ENCODE measurements around the gene ADGRA3. TPM values are rescaled to one million over a fixed set of nuclear protein-coding genes. Genes with fewer than 3 reads are reported as not detected.

ADGRA3 gene
- total RNA-seq, 2 donors from 2014 or later = 51.8 to 54.9 TPM

DNA sequence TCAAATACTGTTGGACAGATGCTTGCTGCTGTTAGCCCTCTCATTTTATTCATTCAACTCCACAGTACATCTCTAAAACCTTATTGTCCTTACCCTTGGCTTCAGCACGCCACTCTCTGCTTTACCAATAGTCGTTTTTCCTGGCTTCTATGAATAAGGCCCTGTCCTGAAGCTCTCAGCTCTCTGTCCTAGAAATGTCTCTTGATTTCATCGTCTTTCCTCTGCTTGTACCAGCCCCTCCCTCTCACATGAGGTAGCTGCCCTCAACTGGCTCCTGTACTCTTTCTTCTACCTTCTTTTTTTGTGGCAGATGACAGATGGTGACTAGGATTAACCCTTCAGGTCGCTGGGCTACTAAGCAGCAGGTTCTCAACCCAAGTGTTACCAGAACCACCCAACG lies 11.4 kb downstream of the ADGRA3 start:
- Mint-ChIP-seq H3K27ac (no peak overlapping the region), H3K27me3 (ENCODE audit: insufficient read depth) (no peaks in the 10 kb centered on the region), H3K36me3 (ENCODE audit: low read depth) (no peaks in the 10 kb centered on the region), H3K4me3 (no peak overlapping the region), H3K9me3 (no peaks in the 10 kb centered on the region), H3K4me1 (peaks cover 51% of the 10 kb centered on the region)
- peaks cover 12% of the 10 kb centered on the region for H3K4me1 ChIP-seq (ENCODE audit: control insufficient read depth, insufficient read depth, low read length)
- no peaks in the 10 kb centered on the region for H3K36me3 ChIP-seq (ENCODE audit: control insufficient read depth, insufficient read depth, low read length)
- TF ChIP-seq, protein P1, sequence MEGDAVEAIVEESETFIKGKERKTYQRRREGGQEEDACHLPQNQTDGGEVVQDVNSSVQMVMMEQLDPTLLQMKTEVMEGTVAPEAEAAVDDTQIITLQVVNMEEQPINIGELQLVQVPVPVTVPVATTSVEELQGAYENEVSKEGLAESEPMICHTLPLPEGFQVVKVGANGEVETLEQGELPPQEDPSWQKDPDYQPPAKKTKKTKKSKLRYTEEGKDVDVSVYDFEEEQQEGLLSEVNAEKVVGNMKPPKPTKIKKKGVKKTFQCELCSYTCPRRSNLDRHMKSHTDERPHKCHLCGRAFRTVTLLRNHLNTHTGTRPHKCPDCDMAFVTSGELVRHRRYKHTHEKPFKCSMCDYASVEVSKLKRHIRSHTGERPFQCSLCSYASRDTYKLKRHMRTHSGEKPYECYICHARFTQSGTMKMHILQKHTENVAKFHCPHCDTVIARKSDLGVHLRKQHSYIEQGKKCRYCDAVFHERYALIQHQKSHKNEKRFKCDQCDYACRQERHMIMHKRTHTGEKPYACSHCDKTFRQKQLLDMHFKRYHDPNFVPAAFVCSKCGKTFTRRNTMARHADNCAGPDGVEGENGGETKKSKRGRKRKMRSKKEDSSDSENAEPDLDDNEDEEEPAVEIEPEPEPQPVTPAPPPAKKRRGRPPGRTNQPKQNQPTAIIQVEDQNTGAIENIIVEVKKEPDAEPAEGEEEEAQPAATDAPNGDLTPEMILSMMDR (conservative IDR thresholded peaks at IDR 0.05) = no peak
- H3K4me3 ChIP-seq (ENCODE audit: low read length) = no peak overlapping the region
- no peaks in the 10 kb centered on the region for H3K27me3 ChIP-seq (ENCODE audit: control insufficient read depth, insufficient read depth, low read length, poor library complexity, severe bottlenecking)
- WGBS, 2 experiments (ENCODE audit: insufficient coverage in 1 of 2, insufficient read length in 1 of 2) = 71 to 87% methylated on average over 3 to 5 of the region's 5 CpGs
- peak overlapping the region; percentile 36 for H3K27ac ChIP-seq (ENCODE audit: low read depth, low read length)
- H3K9ac ChIP-seq (ENCODE audit: extremely low read depth, low read length, poor library complexity, severe bottlenecking) = no peak overlapping the region
- no peak for DNase-seq
- no peaks in the 10 kb centered on the region for H3K9me3 ChIP-seq (ENCODE audit: control insufficient read depth, low read length)

DNA sequence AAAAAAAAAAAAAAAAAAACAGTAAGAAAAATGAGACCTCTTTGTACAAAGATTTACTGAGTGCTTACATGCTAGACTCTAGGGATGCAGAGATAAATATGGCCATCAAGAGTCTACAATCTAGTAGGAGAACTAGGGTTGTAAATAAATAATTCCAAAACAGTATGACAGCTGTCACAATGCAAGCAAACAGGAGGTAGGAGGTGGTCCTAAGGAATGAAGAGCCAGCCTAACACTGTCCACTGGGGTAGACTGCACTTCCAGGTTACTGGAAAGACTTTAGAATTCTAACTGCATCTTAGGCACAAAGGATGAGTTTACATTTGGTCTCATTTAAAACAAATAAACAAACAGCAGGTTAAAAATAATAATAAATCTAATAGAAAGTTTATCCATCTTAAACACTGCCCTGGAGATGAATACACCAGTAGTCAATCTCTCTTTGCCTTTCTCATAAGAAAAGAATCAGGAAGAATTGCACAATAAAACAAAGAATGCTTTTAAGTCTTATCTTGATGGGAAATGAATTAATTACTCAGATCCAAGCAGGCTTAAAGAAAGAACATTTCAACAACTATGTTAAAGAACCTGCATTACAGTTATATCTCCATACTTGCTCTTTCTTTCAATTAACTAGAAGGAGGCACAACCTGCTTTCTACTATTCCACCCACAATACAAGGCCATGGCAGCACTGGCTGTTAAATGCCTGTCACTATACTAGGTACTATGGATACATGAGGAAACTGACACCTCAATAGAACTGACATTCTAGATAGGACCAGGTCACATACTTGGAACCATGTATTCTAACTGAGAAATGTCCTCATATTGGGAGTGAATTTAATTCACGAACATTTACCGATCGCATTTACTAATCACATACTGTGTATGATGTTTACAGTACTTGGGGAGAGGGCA lies 12.7 kb downstream of the ADGRA3 start:
- TF ChIP-seq, protein P1 (conservative IDR thresholded peaks at IDR 0.05) = no peak
- no peaks in the 10 kb centered on the region for H3K27me3 Mint-ChIP-seq (ENCODE audit: insufficient read depth)
- no peaks in the 10 kb centered on the region for H3K36me3 Mint-ChIP-seq (ENCODE audit: low read depth)
- Histone ChIP-seq H3K27me3 (ENCODE audit: control insufficient read depth, insufficient read depth, low read length, poor library complexity, severe bottlenecking) (no peaks in the 10 kb centered on the region), H3K9ac (ENCODE audit: extremely low read depth, low read length, poor library complexity, severe bottlenecking) (no peak overlapping the region), H3K9me3 (ENCODE audit: control insufficient read depth, low read length) (no peaks in the 10 kb centered on the region), H3K4me1 (ENCODE audit: control insufficient read depth, insufficient read depth, low read length) (peaks cover 12% of the 10 kb centered on the region), H3K27ac (ENCODE audit: low read depth, low read length) (no peak overlapping the region), H3K36me3 (ENCODE audit: control insufficient read depth, insufficient read depth, low read length) (no peaks in the 10 kb centered on the region), H3K4me3 (ENCODE audit: low read length) (no peak overlapping the region)
- 98 to 100% methylated on average over 1 to 3 of the region's 3 CpGs for WGBS, 2 experiments (ENCODE audit: insufficient coverage in 1 of 2, insufficient read length in 1 of 2)
- peaks cover 49% of the 10 kb centered on the region for H3K4me1 Mint-ChIP-seq
- no peak for DNase-seq
- H3K4me3 Mint-ChIP-seq = no peak overlapping the region
- no peak overlapping the region for H3K27ac Mint-ChIP-seq
- H3K9me3 Mint-ChIP-seq = no peaks in the 10 kb centered on the region

DNA sequence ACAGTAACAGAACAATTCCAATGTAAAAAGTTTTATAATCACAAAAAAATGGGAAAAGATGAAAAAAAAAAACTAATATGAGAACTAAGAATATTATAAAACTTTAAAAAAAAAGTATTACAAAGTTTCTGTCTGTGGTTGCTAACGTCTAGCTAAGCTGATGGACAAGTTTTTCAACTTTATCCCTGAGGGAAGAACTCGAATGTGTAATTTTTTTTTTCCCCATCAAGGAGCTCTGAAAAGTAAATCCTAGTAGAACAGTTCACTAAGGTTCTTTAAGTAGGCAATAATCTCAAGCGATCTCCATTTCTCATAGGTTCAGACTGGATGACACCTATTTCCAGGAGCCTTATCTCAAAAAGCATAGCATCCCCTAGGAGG lies 14.2 kb downstream of the ADGRA3 start:
- WGBS, 2 experiments (ENCODE audit: insufficient coverage in 1 of 2, insufficient read length in 1 of 2) = 60 to 80% methylated on average over 2 to 3 of the region's 3 CpGs
- H3K9me3 ChIP-seq (ENCODE audit: control insufficient read depth, low read length) = no peaks in the 10 kb centered on the region
- H3K27ac Mint-ChIP-seq = no peak overlapping the region
- no peak overlapping the region for H3K4me3 Mint-ChIP-seq
- TF ChIP-seq, protein P1 (conservative IDR thresholded peaks at IDR 0.05) = no peak
- no peaks in the 10 kb centered on the region for H3K9me3 Mint-ChIP-seq
- DNase-seq = no peak
- H3K36me3 ChIP-seq (ENCODE audit: control insufficient read depth, insufficient read depth, low read length) = no peaks in the 10 kb centered on the region
- H3K9ac ChIP-seq (ENCODE audit: extremely low read depth, low read length, poor library complexity, severe bottlenecking) = no peak overlapping the region
- H3K27me3 Mint-ChIP-seq (ENCODE audit: insufficient read depth) = no peaks in the 10 kb centered on the region
- H3K4me1 Mint-ChIP-seq = peaks cover 40% of the 10 kb centered on the region
- H3K4me1 ChIP-seq (ENCODE audit: control insufficient read depth, insufficient read depth, low read length) = peaks cover 8% of the 10 kb centered on the region
- H3K27me3 ChIP-seq (ENCODE audit: control insufficient read depth, insufficient read depth, low read length, poor library complexity, severe bottlenecking) = no peaks in the 10 kb centered on the region
- H3K4me3 ChIP-seq (ENCODE audit: low read length) = no peak overlapping the region
- H3K27ac ChIP-seq (ENCODE audit: low read depth, low read length) = no peak overlapping the region
- H3K36me3 Mint-ChIP-seq (ENCODE audit: low read depth) = no peaks in the 10 kb centered on the region
